Spleen (tissue), 7 donors: ENCODE results near the gene PCTP.

Experiments used
- POLR2A ChIP-seq, 3 donors: fragments of 450-650 bp; IDR thresholded peaks; one replicate each; pipeline ENCODE4 v1.5.1; 2017; ENCODE audit warnings: antibody characterized with exemption in 3 of 3, mild to moderate bottlenecking in 1 of 3
- POLR2AphosphoS5 ChIP-seq, 3 donors: sonication (generic); formaldehyde crosslinking; IDR thresholded peaks; one replicate each; pipeline ENCODE4 v1.5.1; 2017; ENCODE audit warnings: antibody characterized with exemption in 3 of 3
- TF ChIP-seq, protein P1 (sequence below), 11 experiments: fragments of 200-600 bp in 7 of 11; fragments of 450-650 bp in 4 of 11; sonication (generic) in 4 of 11; IDR thresholded peaks in 8 of 11; conservative IDR thresholded peaks in 3 of 11; 1 replicate in 7 of 11; 2 replicates in 4 of 11; pipeline versions ENCODE4 v1.4.0 to v1.8.0; 2016 to 2021; ENCODE audit warnings: antibody characterized with exemption in 11 of 11, inconsistent platforms in 4 of 11, mild to moderate bottlenecking in 1 of 11
- donor health status: DM: no; HTN: no; CAD: no; lungs with moderate emphysema.
- donor health status: DM: no; HTN: no; CAD: no.
- donor health status: DM: no; HTN: no; CAD: no.

DNA sequence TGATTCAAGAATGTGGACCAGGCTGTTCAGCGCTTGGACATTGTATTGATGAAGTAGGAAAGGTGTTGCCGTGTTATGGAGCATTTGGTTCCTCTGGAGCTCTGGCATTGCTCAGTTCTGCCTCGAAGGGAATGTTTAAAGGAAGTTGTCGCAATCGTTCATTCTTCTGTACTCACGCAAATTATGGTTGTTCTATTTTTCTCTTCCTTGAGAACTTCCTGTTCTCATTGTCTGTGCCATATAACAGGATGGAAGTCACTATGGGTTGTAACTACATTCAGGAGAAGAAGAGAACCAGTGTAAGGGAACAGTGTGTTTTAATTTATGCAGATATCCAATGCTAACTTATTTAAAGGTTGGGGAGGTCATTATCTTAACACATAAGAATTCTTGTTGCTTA lies 13.0 kb downstream of the PCTP start:
- TF ChIP-seq, protein P1, sequence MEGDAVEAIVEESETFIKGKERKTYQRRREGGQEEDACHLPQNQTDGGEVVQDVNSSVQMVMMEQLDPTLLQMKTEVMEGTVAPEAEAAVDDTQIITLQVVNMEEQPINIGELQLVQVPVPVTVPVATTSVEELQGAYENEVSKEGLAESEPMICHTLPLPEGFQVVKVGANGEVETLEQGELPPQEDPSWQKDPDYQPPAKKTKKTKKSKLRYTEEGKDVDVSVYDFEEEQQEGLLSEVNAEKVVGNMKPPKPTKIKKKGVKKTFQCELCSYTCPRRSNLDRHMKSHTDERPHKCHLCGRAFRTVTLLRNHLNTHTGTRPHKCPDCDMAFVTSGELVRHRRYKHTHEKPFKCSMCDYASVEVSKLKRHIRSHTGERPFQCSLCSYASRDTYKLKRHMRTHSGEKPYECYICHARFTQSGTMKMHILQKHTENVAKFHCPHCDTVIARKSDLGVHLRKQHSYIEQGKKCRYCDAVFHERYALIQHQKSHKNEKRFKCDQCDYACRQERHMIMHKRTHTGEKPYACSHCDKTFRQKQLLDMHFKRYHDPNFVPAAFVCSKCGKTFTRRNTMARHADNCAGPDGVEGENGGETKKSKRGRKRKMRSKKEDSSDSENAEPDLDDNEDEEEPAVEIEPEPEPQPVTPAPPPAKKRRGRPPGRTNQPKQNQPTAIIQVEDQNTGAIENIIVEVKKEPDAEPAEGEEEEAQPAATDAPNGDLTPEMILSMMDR (IDR thresholded peaks at IDR 0.05 in 8 of 11, conservative IDR thresholded peaks at IDR 0.05 in 3 of 11): no peak
- TF ChIP-seq POLR2AphosphoS5 (IDR thresholded peaks at IDR 0.05) (no peak), POLR2A (IDR thresholded peaks at IDR 0.05) (no peak)
